Activated B cell treated with CpG ODN at 0.5 μM for 24 hours (primary cell): ENCODE results near the gene FLNC. TPM values are rescaled to one million over a fixed set of nuclear protein-coding genes. Genes with fewer than 3 reads are reported as not detected.

ENCODE experiments used
- ATAC-seq: fragments of 200-7000 bp; cut with Tn5 transposase; one replicate; pipeline ENCODE4 v1.10.0; 2021; ENCODE audit warnings: low read depth, mild to moderate bottlenecking, moderate library complexity
- CTCF ChIA-PET: fragments of 350-600 bp; sonication (Branson Sonifier 250); formaldehyde crosslinking; loops from one replicate; lab custom pipeline; 2021; ENCODE audit warnings: antibody characterized with exemption; lab: Charles Lee
- POLR2A ChIA-PET: fragments of 350-600 bp; sonication (Branson Sonifier 250); formaldehyde crosslinking; loops from one replicate; lab custom pipeline; 2021; ENCODE audit warnings: antibody characterized with exemption; lab: Charles Lee
- DNase-seq: peaks from one replicate; pipeline ENCODE4 v3.0.0; 2022
- H3K27ac Mint-ChIP-seq: one replicate; pipeline ENCODE4 v1.8.0; 2020; ENCODE audit warnings: mixed read lengths
- H3K27me3 Mint-ChIP-seq: one replicate; pipeline ENCODE4 v1.8.0; 2021; ENCODE audit warnings: mixed read lengths
- H3K36me3 Mint-ChIP-seq: one replicate; pipeline ENCODE4 v1.8.0; 2021; ENCODE audit warnings: low read depth, mixed read lengths
- H3K4me1 Mint-ChIP-seq: one replicate; pipeline ENCODE4 v1.8.0; 2021; ENCODE audit warnings: mixed read lengths
- H3K4me3 Mint-ChIP-seq: one replicate; pipeline ENCODE4 v1.8.0; 2020; ENCODE audit warnings: mild to moderate bottlenecking, mixed read lengths
- H3K9me3 Mint-ChIP-seq: one replicate; pipeline ENCODE4 v1.8.0; 2020; ENCODE audit warnings: mixed read lengths
- intact Hi-C: fragments of 100-400 bp; cut with micrococcal nuclease; formaldehyde crosslinking; loops from one replicate; pipeline ENCODE4 v1.15.1; 2024
- total RNA-seq: library from RNA; stranded (reverse); gene quantifications from 2 replicates; pipeline ENCODE4 v1.2.3, GENCODE V29; 2022
- TF ChIP-seq, protein P1 (sequence below): fragments of 200-600 bp; IDR thresholded peaks from one replicate; pipeline ENCODE4 v1.8.0; 2022; ENCODE audit warnings: antibody characterized with exemption, mild to moderate bottlenecking

FLNC gene
- total RNA-seq, 1 donor from 2014 or later: not detected

DNA sequence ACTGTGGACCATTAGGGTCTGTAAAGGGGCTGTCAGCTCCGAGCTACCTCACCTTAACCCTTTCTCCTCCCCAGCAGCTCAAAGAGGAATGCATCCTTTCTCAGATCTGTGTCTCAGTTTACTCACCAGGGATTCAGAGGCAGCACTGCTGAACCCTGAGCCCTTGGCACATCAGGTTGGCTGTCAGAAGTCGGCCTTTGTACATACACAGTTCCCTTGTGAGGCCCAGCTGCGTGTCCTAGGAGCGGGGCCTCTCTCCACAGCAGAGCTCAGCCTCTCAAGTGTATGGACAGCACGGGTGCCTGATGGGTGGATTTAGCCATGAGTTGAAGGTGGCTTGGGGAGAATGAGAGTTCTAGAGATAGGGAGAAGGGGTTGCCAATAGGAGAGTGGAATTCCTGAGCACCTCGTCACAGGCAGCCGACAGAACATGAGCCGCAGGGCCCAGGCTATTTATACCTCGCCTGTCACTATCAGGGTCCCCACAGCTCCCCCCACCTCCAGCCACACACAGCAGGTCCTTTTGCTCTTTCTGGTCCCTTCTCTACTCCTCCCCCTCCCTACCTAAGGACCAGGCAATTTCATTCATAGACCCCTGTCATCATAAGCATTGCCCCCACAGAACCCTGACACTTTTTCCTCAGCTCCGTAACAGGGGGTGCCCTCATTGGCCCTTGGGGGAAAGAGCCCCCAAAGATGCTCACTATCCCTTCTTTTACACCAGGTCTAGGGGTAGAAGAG, 2.1 kb upstream of the FLNC start:
- peaks cover 24% of the 10 kb centered on the region for H3K4me1 Mint-ChIP-seq
- DNase-seq: no peak
- no peaks in the 10 kb centered on the region for H3K36me3 Mint-ChIP-seq
- TF ChIP-seq, protein P1, sequence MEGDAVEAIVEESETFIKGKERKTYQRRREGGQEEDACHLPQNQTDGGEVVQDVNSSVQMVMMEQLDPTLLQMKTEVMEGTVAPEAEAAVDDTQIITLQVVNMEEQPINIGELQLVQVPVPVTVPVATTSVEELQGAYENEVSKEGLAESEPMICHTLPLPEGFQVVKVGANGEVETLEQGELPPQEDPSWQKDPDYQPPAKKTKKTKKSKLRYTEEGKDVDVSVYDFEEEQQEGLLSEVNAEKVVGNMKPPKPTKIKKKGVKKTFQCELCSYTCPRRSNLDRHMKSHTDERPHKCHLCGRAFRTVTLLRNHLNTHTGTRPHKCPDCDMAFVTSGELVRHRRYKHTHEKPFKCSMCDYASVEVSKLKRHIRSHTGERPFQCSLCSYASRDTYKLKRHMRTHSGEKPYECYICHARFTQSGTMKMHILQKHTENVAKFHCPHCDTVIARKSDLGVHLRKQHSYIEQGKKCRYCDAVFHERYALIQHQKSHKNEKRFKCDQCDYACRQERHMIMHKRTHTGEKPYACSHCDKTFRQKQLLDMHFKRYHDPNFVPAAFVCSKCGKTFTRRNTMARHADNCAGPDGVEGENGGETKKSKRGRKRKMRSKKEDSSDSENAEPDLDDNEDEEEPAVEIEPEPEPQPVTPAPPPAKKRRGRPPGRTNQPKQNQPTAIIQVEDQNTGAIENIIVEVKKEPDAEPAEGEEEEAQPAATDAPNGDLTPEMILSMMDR: no peak
- ChIA-PET CTCF (no interaction called here), POLR2A (no interaction called here)
- ATAC-seq: no peak
- H3K9me3 Mint-ChIP-seq: no peaks in the 10 kb centered on the region
- H3K27me3 Mint-ChIP-seq: peaks cover 33% of the 10 kb centered on the region
- H3K27ac Mint-ChIP-seq: no peak overlapping the region
- intact Hi-C loops: no loop called here
- no peak overlapping the region for H3K4me3 Mint-ChIP-seq

DNA sequence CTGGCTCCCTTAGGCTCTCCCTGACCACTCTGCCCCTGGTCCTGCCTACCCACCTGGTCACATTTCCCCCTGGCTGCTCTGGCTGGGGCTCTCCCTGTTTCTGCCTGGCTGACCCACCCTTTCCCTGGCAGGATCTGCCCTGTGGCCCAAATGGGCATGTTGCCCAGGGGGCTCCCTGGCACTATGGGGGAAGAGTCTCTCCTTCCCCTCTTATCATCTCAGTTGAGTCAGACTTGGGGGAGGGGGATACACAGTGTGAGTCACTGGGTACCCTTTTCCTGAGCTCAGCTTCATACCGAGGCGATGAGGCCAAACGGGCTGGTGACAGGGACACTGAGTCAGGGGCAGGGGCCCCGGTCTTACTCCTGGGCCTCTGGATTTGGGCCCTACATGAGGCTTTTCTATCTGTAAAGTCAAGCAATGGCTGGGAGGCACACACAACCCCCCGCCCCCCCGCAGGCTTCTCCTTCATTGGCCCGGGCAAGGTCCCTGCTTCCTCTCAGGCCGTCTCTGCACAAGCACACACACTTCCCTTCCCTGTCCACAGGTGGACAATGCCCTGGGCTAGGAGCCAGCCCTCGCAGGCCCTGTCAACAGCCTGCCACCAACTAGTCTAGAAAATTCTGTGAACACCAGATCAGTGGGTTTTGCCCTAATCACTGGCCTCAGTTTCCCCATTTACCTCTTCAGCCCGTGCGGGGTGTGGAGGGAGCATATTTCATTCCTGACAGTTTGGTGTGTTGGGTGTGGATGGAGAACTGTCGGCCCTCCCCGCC, 627 bp upstream of the FLNC start:
- intact Hi-C loops: no loop called here
- peaks cover 24% of the 10 kb centered on the region for H3K27me3 Mint-ChIP-seq
- ATAC-seq (no peak), DNase-seq (no peak)
- TF ChIP-seq, protein P1: no peak
- ChIA-PET CTCF (no interaction called here), POLR2A (no interaction called here)
- H3K4me1 Mint-ChIP-seq: peaks cover 24% of the 10 kb centered on the region
- peak overlapping the region; percentile 64 for H3K4me3 Mint-ChIP-seq
- no peaks in the 10 kb centered on the region for H3K36me3 Mint-ChIP-seq
- no peak overlapping the region for H3K27ac Mint-ChIP-seq
- no peaks in the 10 kb centered on the region for H3K9me3 Mint-ChIP-seq

DNA sequence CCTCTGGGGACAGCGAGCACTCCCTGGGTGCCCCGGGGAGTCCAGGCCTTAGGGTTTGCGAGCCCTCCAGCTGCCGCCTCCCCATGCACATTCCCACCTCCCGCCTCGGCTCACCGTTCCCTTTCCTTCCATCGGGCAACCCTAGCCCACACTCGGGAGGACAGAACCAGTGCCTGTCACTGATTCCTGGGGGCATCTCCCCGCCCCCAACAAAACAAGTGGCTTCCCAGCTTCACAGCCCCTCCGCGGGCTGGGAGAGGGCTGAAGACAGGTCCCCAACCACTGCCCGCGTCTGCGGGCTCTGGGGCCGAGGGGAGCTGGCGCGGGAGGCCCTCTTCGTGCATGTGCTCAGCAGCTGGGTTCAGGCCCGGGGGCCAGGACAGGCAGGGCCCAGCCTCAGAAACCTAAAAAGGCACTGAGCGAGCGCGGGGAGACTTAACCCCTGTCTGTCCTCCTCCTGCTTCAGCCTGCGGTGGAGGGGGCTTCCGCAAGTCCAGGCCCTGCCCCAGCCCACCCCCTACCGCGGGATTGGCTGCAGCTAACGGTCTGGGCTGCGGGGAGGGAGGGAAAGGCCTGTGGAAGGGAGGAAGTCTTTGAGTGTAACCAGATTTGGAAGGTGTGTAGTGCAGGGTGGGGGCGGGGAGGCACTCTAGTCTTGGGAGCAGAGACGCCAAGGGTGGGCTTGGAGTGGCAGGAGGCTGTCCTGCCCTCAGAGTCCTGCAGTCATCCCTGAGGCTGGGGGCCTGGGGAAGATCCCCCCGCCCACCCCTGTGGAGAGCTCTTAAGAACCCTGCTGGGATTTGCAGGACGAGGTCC, 1.2 kb downstream of the FLNC start:
- peak overlapping the region; percentile 65 for H3K4me3 Mint-ChIP-seq
- H3K4me1 Mint-ChIP-seq: peaks cover 24% of the 10 kb centered on the region
- POLR2A ChIA-PET: no interaction called here
- H3K36me3 Mint-ChIP-seq: no peaks in the 10 kb centered on the region
- intact Hi-C loops: no loop called here
- no peak overlapping the region for H3K27ac Mint-ChIP-seq
- CTCF ChIA-PET: no interaction called here
- ATAC-seq: peak; percentile 32
- TF ChIP-seq, protein P1: no peak
- no peaks in the 10 kb centered on the region for H3K9me3 Mint-ChIP-seq
- H3K27me3 Mint-ChIP-seq: peaks cover 26% of the 10 kb centered on the region
- DNase-seq: no peak

DNA sequence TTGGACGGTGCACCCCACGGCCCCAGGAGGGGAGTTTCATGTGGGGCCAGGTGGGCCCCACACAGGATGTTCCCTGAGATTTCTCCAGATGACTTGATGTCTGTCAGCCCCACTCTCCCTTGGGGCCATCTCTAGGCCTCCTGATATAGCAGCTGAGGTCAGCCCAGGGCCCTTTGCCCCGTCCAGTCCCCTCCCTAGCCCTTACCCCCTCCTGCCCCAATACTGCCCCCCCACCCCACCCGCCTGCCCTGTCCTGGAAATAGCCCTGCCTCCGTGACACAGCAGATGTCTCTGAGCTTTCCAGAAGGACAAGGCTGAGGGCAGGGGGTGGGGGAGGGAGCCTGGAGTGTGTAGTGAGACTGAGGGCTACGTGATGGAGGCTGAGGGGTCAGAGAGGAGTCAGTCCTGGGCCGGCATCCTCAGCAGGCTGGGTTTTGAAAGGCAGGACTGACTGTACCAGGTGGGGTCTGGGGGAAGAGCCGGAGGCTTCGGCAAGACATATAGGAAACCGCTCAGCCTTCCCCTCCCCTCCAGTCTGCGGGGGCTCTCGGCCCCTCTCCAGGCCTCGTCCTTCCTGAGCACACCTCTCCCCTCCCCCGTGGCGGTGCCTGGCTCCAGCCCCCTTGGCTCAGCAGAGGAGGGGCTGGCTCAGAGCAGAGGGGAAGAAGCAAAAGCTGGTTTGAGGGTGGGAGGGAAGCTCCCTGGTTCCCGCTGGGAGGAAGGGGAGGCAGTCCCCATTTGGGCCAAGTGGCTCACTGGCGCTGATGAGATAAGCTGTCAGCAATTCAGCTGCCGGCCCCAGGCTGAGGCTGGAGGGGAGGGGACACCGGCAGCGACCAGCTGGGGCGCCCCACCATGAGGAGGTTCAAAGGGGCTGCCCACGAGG, 2.0 kb downstream of the FLNC start:
- peaks cover 24% of the 10 kb centered on the region for H3K4me1 Mint-ChIP-seq
- TF ChIP-seq, protein P1: no peak
- H3K36me3 Mint-ChIP-seq: no peaks in the 10 kb centered on the region
- peaks cover 24% of the 10 kb centered on the region for H3K27me3 Mint-ChIP-seq
- intact Hi-C loops: no loop called here
- no peaks in the 10 kb centered on the region for H3K9me3 Mint-ChIP-seq
- H3K4me3 Mint-ChIP-seq: no peak overlapping the region
- no peak overlapping the region for H3K27ac Mint-ChIP-seq
- ChIA-PET POLR2A (no interaction called here), CTCF (no interaction called here)
- DNase-seq (no peak), ATAC-seq (no peak)
